Measurements from ENCODE around the gene LRRC15. TPM values are rescaled to one million over a fixed set of nuclear protein-coding genes. Genes with fewer than 3 reads are reported as not detected.

LRRC15 gene
- total and polyA plus RNA-seq, 2 donors from 2014 or later: 0.09 to 0.63 TPM

DNA sequence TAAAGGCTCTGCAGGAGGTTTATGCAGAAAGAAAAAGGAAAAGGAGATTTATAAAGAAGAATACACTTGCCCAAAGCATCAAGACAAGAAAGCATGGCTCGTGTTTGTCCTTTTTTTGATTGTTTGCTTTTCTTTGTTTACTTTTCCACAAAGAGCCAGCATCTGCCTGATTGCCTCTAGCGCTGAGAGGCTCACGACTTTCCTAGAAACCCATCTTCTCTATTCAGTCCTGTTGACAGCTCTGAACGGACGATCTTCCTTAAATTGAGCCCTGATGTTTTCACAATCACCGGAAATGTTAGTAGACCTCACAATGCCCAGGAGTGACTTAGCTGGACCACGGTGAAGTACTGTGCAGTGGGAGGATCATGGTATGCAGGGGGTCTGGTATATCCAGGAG is 17.1 kb upstream of the LRRC15 start:
- no peak for FAIRE-seq
- Histone ChIP-seq H3K27me3 (ENCODE audit: control insufficient read depth, insufficient read depth, low read length) (no peaks in the 10 kb centered on the region), H3K4me3 (ENCODE audit: low read length in 3 of 3) (no peak overlapping the region), H3K36me3 (ENCODE audit: control insufficient read depth in 2 of 3, insufficient read depth in 3 of 3, low read length in 3 of 3) (no peaks in the 10 kb centered on the region), H3K27ac (ENCODE audit: low read depth in 2 of 2, low read length in 2 of 2) (no peak overlapping the region), H3K9me3 (ENCODE audit: control insufficient read depth in 2 of 3, insufficient read depth in 1 of 3, low read length in 3 of 3) (no peaks in the 10 kb centered on the region), H3K9ac (ENCODE audit: low read length in 3 of 3) (no peak overlapping the region), H3K4me1 (ENCODE audit: control insufficient read depth in 2 of 3, insufficient read depth in 2 of 3, low read depth in 1 of 3, low read length in 3 of 3) (no peaks in the 10 kb centered on the region)
- intact Hi-C loops (cut with DNase I): no loop called here
- DNase-seq: no peak
- no peak for TF ChIP-seq CTCF (IDR thresholded peaks at IDR 0.05; ENCODE audit: borderline replicate concordance, extremely low read depth, insufficient read depth)

DNA sequence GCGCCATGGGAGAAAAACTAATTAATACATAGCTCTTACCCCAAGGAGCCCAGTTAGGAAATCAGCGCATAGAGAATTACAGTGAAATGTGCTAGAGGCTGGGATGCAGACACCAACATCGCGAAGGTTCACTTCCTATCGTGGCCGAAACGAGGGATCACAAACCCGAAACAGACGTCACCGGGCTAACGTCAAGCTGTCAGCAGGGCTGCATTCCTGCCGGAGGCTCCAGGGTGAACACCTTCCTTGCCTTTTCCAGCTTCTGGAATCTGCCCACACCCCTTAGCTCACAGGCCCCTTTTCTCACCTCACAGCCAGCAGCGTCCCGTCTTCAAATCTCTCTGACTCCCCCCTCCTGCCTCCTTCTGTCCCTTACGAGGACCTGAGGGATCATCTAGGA is 16.5 kb upstream of the LRRC15 start:
- no peaks in the 10 kb centered on the region for H3K36me3 ChIP-seq (ENCODE audit: control insufficient read depth in 2 of 3, insufficient read depth in 3 of 3, low read length in 3 of 3)
- no peak overlapping the region for H3K9ac ChIP-seq (ENCODE audit: low read length in 3 of 3)
- no peaks in the 10 kb centered on the region for H3K9me3 ChIP-seq (ENCODE audit: control insufficient read depth in 2 of 3, insufficient read depth in 1 of 3, low read length in 3 of 3)
- no peaks in the 10 kb centered on the region for H3K27me3 ChIP-seq (ENCODE audit: control insufficient read depth, insufficient read depth, low read length)
- no peak for TF ChIP-seq CTCF (IDR thresholded peaks at IDR 0.05; ENCODE audit: borderline replicate concordance, extremely low read depth, insufficient read depth)
- H3K27ac ChIP-seq (ENCODE audit: low read depth in 2 of 2, low read length in 2 of 2): no peak overlapping the region
- H3K4me3 ChIP-seq (ENCODE audit: low read length in 3 of 3): no peak overlapping the region
- intact Hi-C loops (cut with DNase I): no loop called here
- H3K4me1 ChIP-seq (ENCODE audit: control insufficient read depth in 2 of 3, insufficient read depth in 2 of 3, low read depth in 1 of 3, low read length in 3 of 3): no peaks in the 10 kb centered on the region
- FAIRE-seq (no peak), DNase-seq (peak in 1 of 5 donors; percentile 25)

DNA sequence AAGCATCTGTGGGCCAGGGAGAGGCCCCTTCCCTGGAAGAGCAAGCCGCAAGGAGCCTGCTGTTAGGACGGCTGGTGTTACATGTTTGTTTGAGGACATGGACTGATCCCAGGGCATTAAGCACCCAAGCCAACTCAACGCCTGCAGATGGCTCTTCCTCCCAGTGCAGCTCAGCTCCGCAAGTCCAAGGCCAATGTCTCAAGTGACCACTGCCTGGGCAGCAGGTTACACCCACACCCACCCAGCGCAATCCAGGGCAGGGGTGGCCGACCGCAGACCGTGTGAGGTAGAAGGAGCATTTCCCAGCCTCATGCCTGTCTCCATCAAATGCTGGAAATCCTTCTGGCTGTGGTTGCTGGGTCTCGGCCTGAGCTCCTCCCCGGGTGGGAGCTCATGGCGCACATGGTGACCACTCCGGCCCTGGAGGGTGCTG is 15.0 kb upstream of the LRRC15 start:
- H3K9ac ChIP-seq (ENCODE audit: low read length in 3 of 3): no peak overlapping the region
- FAIRE-seq (no peak), DNase-seq (peak in 1 of 5 donors; percentile 28)
- H3K4me1 ChIP-seq (ENCODE audit: control insufficient read depth in 2 of 3, insufficient read depth in 2 of 3, low read depth in 1 of 3, low read length in 3 of 3): no peaks in the 10 kb centered on the region
- intact Hi-C loops (cut with DNase I): no loop called here
- H3K9me3 ChIP-seq (ENCODE audit: control insufficient read depth in 2 of 3, insufficient read depth in 1 of 3, low read length in 3 of 3): no peaks in the 10 kb centered on the region
- no peak overlapping the region for H3K27ac ChIP-seq (ENCODE audit: low read depth in 2 of 2, low read length in 2 of 2)
- no peaks in the 10 kb centered on the region for H3K27me3 ChIP-seq (ENCODE audit: control insufficient read depth, insufficient read depth, low read length)
- no peak overlapping the region for H3K4me3 ChIP-seq (ENCODE audit: low read length in 3 of 3)
- H3K36me3 ChIP-seq (ENCODE audit: control insufficient read depth in 2 of 3, insufficient read depth in 3 of 3, low read length in 3 of 3): no peaks in the 10 kb centered on the region
- no peak for TF ChIP-seq CTCF (IDR thresholded peaks at IDR 0.05; ENCODE audit: borderline replicate concordance, extremely low read depth, insufficient read depth)

DNA sequence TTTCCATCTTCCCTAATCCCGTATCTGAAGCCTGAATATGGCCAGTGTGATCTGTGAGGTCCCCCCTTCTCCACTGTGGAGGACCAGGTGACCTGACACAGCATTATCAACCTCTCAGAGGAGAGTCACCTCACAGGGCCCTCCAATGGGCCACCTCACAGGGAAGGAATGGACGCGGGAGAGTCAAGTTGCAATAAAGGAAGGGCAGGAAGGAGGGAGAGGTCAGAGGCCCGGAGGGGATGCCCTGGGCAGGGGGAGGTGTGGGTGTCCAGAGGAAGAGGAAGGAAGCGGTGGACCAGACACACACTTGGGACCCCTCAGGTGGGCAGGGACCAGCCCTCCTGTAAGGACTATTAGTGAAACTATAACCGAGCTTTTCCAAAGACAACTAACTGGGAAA is 14.6 kb upstream of the LRRC15 start:
- no peak for TF ChIP-seq CTCF (IDR thresholded peaks at IDR 0.05; ENCODE audit: borderline replicate concordance, extremely low read depth, insufficient read depth)
- H3K9ac ChIP-seq (ENCODE audit: low read length in 3 of 3): no peak overlapping the region
- H3K27ac ChIP-seq (ENCODE audit: low read depth in 2 of 2, low read length in 2 of 2): no peak overlapping the region
- intact Hi-C loops (cut with DNase I): no loop called here
- H3K4me1 ChIP-seq (ENCODE audit: control insufficient read depth in 2 of 3, insufficient read depth in 2 of 3, low read depth in 1 of 3, low read length in 3 of 3): no peaks in the 10 kb centered on the region
- no peaks in the 10 kb centered on the region for H3K9me3 ChIP-seq (ENCODE audit: control insufficient read depth in 2 of 3, insufficient read depth in 1 of 3, low read length in 3 of 3)
- DNase-seq (peak in 1 of 5 donors; percentile 30), FAIRE-seq (no peak)
- no peak overlapping the region for H3K4me3 ChIP-seq (ENCODE audit: low read length in 3 of 3)
- H3K36me3 ChIP-seq (ENCODE audit: control insufficient read depth in 2 of 3, insufficient read depth in 3 of 3, low read length in 3 of 3): no peaks in the 10 kb centered on the region
- no peaks in the 10 kb centered on the region for H3K27me3 ChIP-seq (ENCODE audit: control insufficient read depth, insufficient read depth, low read length)
